Esophagus squamous epithelium (tissue), 4 donors: ENCODE results near the gene FAM3D.

ENCODE experiments used
- CTCF ChIP-seq, 6 experiments: fragments of 450-650 bp in 4 of 6; fragments of 200-600 bp in 2 of 6; sonication (generic) in 2 of 6; IDR thresholded peaks; one replicate each; pipeline ENCODE4 v1.5.1; 2016 to 2019; ENCODE audit warnings: antibody characterized with exemption in 6 of 6, mild to moderate bottlenecking in 4 of 6, moderate library complexity in 4 of 6
- POLR2A ChIP-seq, 4 donors: fragments of 450-650 bp; IDR thresholded peaks; one replicate each; pipeline ENCODE4 v1.6.1; 2017; ENCODE audit warnings: antibody characterized with exemption in 4 of 4, mild to moderate bottlenecking in 4 of 4, moderate library complexity in 3 of 4

GRCh38 chr3:58659051-58659675 is 7.4 kb downstream of the FAM3D start:
- TF ChIP-seq CTCF (IDR thresholded peaks at IDR 0.05), result peak in 5 of 6 experiments; percentile 8 to 63 (median 34)
- no peak for TF ChIP-seq POLR2A (IDR thresholded peaks at IDR 0.05)
